HG03060 (cell line): Measurements from ENCODE around the gene BRD3OS.
"Not testable (repeated sequence)": the region's sequence is repeated elsewhere in the genome, so short reads cannot be mapped to it uniquely, and the experiment has no call there.

ENCODE experiments used
- ATAC-seq: cut with Tn5 transposase; IDR thresholded peaks from one replicate; pipeline ENCODE4 v1.9.1; 2021; ENCODE audit warnings: low read depth, moderate number of reproducible peaks; ENCODE audit not compliant: unreplicated experiment

The BRD3OS gene

DNA sequence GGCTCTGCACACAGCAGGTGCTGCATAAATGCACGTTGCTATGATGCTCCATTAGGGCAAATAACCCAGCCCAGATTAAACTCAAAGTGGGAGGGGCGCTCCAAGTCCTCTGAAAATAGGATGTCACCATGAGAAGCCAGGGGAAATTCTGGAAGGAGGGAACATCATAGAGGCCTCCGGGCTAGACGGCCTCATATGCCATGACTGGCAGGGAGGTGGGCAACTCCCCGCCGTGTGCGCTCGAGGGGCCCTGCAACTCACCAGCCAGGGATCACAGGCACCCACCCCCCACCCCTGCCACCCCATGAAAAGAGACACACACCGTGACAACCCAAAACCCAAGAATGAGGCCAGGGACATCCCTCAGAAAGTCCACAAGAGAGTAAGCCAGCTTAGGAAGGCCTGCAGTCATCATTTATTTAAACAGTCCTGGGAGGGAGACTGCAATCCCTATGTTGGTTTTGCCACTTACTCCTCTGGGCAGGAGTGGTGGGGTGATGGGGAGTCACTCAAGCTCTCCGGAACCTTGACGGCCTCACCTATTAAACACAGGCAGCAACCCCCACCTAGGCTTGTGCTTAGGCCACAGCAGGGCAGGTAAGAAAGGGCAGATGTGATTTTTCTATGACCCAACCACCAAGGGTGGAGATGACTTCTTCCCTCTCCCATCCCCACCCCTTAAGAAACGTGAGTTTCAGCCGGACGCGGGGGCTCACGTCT is 37.2 kb upstream of the BRD3OS start:
- ATAC-seq = no peak

DNA sequence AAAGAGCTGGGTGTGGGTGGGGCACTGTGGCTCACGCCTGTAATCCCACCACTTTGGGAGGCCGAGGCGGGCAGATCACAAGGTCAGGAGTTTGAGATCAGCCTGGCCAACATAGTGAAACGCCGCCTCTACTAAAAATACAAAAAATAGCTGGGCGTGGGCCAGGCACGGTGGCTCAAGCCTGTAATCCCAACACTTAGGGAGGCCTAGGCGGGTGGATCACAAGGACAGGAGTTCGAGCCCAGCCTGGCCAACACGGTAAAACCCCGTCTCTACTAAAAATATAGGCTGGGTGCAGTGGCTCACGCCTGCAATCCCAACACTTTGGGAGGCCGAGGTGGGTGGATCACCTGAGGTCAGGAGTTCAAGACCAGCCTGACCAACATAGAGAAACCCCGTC is 36.5 kb upstream of the BRD3OS start:
- not testable (repeated sequence) for ATAC-seq

DNA sequence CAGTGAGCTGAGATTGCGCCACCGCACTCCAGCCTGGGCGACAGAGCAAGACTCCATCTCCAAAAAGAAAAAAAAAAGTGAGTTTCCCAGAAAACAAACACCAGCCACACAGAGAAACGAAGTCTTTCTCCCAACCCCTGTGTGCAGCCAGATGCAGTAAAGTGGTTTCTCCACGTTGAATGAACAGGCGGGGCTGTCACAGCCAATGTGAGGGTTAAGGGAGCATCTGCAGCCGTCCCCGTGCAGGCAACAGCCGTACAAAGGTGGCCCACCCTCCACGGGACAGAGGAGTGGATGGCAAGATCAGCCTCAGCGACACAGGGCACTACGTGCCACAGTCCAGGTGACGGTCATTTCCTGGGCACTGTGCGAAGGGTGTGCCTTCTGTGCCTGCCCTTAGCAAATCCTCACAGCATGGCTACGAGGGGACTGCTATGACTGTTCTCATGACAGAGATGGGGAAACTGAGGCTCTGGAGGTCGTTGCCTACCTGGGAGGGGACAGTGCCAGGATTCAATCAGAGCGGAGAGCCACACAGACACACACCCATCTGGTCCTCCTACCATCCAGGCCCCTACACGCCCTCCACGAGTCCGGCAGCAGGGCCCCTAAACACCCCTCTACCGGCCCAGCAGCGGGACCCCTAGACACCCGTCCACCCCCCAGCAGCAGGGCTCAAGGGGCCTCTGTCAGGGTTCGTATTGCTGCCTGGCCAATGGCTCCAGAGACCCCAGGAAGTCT is 35.5 kb upstream of the BRD3OS start:
- ATAC-seq = no peak

DNA sequence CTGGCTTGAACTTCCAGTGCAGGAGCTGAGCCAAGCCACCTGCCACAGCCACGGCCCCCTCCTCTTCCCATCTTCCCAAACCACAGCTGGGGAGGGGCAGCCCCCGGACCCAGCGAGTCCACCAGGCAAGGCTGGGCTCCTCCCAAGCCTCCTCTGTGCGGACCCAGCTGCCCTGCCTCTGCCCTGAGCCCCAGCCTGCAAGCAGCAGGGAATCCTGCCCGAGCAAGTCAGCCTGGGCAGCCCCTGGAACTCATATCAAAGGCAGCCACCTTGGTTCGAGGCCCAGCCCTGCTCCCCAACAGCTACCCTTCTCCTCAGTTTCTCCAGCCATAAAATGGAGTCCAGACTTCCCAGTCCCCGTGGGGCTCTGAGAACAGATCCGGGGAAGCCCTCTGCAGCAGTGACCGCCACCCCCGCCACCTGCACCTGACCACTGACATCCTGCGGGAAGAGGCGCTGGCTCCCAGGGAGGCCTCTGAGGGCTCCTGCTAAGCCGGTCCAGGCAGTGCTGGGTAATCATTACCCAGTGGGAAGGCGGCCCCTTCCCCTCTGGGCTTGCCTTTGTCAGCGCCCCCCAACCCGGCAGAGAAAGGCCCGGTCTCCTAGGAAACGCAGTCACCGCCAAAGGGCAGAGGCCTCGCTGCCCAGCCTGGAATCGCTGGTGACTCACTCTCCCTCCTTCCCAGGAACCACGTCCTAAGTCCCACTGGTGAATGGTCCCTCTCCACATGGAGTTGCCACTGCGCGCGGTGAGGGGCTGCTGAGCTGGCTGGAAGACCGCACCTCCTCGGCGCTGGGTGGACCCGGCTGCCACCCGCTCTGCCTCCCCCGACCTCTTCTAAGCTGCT is 34.7 kb upstream of the BRD3OS start:
- ATAC-seq = no peak

DNA sequence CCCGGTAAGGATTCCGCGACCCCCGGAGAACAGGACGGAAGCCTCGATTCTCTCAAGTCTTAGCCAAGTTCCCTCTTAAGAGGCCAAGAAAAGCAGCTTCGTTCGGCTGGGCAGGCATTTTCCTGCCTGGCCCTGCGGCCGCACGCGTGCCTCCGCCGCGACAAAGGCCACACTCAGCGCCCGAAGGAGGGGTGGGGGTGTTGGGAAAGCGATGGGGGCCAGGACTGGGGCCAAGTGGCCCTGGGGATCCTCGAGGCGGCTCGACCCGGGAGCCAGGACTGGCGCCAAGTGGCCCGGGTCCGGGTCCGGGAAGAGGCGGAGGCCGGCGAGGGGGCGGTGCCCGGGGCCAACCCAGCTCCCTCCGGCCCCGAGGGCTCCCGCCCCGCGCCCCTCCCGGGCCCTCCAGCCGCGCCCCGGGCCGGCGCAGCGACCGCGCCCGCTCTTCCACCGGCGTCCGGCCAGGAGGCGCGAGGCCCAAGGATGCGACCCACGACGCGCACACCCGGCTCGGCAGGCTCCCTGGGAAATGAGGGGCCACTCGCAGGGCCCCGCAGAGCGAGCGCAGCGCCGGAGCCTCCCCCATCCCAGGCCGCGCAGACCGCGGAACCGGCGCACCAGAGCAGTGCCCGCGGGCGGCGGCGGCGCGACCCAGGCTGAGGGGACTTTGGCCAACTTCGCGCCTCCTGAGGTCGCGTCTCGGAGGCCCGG is 33.9 kb upstream of the BRD3OS start:
- no peak for ATAC-seq

DNA sequence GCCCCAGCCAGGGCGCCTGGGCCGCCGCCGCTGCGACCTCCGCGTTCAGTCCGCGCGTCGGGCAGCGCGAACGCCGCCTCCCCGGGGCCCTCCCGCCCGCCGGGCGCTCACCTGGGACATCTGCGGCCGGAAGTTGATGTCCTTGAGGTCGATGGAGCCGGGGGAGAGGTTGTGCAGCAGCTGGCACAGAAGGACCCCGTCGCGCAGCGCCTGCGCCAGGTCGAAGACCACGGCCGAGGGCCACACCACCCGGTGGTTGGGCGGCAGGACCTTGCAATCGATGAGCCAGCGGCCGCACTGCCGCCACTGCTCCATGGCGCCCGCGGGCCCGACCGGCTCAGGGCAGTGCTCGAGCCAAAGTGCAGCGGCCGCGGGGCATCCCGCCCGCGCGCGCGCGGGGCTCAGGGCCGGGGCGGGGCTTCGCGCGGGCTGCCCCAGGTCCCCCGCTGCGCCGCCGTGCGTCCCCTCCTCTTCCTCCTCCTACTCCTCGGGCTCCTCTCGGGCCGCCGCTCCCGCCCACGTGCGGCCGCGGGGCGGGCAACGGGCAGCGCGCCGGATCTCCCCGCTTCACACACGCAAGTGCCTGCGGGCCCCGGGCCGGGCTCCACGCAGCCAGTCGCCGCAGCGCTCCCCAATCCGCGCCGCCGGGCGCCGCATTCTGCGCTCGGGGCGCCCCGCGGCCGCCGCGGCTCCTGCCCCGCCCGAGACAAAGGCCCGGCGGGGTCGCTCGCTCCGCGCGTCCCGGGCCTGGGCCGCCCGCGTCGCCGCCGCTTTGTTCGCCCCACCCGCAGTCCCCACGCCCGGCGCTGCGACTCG is 33.1 kb upstream of the BRD3OS start, which contains the start of gene VAV2:
TSS of gene VAV2 (minus strand) at position 361 of the 816 bp plus-strand sequence. CDS start at position 315, 46 bp downstream.
- no peak for ATAC-seq

DNA sequence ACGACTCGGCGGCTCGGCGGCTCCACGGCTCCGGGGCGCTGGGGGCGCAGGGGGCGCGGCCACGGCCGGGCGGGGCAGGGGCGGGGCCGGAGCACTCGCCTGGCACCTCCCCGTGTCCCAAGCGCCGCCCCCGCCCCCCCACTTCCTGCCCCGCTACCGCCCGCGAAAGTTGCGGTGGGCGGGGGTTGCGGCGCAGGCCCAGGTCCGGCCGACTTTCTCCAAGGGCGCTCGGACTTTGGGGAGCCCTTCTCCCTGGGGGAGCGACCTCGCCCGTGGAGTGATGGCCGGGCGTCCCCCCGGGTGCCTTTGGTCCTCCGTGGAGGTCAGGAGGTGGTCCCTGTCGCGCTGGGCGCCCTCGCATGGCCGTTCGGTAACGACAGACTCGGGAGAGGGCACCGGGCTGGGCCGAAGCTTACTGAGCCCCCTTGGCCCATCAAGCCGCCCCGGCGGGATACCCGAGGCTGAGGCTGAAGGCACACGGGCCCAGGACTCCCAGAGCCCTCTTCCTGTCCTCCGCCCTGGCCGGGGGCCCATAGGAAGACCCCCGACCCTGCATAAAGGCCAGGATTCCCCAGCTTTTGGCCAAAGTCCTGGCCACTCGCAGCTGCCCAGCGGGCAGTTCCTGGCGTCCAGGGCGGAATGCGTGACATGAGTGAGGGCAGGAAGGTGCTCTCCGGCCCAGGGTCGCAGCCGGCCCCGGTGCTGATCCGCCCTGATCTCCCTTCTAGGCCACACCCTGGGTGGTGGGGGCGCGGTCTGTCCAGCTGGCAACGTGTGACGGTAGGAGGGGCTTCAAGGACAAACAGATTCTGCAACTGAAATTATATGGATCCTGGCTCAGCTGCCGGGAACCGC is 32.3 kb upstream of the BRD3OS start:
- ATAC-seq = no peak

DNA sequence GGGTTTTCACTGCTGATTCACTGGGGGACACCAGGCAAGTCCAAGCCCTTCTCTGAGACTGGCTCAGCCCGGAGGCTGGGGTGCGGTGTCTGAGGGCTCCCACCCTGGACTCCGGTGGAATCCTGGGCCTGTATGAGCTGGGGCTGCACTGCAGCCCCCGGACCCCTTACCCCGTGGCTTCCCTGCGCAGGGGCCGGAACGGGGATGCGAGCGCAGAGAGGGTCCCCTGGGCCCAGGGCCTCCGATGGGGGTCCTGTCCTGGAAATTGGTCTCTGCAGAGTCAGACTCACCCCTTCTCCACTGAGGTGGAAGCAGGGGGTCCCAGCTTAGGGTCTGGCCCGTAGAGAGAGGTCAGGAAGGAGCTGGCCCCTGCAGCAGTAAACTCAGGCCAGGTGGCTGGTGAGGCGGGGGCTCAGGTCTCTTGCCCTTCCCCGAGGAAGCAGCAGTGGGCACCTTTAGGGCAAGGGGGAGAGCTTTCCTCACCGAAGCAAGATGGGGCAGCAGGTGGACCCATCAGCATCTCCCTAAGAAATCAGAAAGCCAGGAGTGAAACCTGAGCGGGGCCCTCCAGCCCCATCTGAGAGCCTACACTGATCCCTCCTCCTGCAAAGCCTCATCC is 31.5 kb upstream of the BRD3OS start:
- no peak for ATAC-seq

DNA sequence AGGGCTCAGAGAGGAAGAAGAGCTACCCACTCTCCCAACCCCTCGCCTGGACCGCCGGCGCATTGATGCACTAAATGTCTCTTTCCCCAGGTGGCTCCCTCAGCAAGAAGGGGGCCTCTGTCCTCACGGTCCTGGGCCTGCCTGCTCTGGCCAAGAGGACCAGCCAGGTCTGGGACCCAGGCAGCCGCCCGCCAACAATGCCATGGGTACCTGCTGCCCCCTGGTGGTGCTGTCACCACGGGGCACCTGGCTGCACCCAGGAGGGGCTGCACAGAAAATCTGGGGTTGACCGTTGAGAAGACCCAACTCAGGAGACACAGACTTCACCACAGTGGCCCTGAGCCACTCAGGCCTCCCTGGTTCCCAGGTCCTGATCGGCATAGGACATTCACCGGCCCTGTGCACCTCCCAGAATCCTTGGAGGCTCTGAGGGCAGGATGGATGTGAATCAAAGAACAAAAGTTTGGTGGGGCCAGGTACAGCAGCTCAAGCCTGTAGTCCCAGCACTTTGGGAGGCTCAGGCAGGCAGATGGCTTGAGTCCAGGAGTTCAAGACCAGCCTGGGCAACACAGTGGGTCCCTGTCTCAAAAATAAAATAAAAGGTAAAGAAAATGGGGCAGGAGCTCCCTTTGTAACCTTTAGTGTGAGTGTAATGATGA is 30.8 kb upstream of the BRD3OS start:
- ATAC-seq = no peak

DNA sequence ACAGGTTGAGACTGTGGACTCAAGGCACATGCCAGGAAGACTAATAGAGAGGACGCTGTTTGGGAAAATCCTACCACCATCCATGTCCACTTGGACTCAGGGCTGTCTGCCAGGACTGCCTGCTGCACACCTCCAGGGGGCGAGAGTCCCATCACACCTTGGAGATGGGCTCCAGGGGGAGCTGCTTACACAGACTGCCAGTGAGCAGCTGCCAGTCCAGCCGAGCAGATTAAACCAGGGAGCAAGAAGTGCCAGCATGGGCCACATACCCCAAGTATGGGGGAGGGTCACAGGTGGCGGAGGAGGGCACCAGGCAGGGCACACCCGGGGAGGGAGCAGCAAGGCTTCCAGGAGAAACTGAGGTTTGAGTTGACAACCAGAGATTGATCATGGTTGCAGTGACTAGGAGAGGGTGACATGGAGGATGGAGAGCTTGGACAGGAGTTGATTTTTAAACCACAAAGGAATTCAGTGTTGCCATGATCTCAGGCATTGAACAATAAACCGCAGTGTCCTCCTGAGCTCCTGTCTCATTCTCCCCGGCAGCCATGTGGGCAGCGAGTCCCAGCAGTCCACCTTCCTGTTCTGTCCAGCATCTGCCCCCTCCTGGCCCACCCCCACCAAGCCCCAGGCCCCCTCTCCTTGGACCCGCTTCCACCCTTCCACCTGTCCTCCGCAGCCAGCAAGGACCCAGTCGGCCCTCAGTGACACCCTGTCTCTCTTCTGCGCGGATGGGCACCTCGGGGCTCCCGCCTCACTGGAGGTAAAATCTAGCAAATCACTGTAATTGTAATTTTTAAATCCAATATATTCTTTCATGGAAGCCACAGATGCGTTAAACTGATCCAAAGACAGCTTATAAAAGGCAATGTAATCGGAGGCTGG is 30.0 kb upstream of the BRD3OS start:
- no peak for ATAC-seq

DNA sequence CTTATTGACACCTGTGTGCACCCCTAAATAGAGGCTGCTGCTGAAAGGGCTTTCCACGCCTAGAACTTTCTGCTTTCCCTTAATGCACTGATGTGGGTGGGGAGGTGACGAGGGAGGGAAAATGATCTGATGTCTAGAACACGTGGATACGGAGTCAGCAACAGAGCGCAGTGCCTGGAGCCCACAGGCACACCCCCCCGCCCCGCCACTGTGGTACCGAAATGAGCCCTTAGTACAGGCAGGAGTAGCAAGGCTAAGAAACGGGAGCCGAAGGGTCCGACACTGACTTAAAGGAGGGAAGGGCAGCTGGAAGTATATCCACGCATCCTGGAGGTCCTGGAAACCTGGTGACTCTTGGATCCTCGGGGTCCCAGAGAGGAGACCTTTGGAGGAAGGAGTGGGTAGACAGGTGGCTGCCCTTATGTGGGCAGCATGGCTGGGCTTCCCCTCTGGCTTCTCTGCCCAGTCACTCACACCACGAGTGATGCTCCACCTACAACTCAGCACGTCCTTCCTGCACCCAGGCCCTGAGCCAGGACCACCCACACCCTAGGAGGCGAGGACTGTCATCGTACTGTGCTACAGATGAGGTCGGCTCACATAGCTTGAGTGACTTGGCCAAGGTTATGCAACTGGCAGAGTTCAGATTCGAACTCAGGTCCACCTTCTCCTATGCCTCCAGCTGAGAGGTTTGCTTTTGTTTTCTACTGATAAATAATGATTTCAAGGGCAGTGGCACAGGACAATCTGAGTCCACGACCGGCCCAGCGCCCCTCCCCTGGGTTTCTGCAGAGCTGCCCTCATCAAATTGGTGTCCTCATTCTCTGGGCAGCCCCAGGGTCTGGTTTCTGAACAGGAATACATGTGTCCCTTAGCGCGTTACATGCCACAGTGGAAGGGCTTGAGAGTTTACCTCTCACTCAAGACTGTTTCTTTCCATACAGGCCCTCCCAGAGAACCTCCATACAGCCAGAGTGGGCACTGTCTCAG is 28.5 kb upstream of the BRD3OS start:
- ATAC-seq = no peak

DNA sequence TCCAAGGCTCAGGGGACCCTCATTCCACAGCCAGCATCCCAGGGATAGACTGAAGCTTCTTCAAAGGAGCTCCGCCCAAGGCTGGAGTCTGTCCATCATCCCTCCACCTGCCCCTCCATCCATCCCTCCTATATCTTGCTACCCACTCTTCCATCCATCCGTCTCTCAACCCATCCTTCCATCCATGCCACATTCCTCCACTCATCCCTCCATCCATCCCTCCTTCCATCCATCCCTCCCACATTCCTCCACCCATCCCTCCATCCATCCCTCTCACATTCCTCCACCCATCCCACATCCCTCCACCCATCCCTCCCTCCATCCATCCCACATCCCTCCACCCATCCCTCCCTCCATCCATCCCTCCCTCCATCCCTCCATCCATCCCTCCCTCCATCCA is 27.7 kb upstream of the BRD3OS start:
- ATAC-seq = no peak

DNA sequence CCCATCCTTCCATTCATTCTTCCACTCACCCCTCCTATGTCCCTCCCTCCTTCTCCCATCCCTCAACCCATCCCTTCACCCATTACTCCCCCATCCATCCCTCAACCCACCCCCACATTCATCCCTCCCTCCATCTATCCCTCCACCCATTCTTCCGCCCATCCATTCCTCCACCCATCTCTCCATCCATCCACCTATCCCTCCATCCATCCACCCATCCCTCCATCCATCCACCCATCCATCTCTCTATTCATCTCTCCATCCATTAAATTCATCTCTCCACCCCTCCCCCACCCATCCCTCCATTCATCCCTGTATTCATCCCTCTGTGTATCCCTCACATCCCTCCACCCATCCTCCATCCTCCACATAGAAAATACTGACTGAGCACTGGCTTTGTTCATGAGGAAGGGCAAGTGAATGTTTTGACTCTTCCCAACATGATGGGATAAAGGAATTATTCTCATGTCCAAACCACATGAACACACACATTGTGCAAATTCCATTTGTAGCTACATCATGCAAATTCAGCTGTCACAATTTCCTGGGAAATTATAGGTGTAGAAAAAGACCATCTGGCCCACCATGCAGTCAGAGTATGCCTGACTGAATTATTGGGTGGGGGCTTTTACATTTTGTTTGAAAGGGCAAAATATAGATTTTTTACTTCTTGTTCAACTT is 26.2 kb upstream of the BRD3OS start:
- ATAC-seq = no peak

DNA sequence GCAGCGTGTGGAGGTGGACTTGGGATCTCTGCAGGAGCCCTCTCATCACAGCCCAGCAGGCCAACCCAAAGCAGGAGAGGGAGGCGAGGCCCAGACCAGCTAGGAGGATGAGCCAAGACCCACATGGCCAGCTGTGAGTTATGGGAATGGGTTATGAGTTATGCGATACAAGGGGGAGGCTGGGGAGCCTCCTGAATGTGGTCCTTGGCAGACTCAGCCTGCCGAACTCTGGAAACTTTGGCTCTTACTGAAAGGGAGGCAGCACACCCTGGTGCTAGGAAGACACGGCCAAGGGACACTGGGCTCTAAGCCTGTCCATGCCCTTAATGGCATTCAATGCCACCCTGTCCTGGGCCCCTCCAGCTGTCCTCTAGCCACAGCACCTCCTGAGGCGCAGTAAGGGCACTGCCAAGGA is 25.4 kb upstream of the BRD3OS start:
- ATAC-seq = no peak

DNA sequence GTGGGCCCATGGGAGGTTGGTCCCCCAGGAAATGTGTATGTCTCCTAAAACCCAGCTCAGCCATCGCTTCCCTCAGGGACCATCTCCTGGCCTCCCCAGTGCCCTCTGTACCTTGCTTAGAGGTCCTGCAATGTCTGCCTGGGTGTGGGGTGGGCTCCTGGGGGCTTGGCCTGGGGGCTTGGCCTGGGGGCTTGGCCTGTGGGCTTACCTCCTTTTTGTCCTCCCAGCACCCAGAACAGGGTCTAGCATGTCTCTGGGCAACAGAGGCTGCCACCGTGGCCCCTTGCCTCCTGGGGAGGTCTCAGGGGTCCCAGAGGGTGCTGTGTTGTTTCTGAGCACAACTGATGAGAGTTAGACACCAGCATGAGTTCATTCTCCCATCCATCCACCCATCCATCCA is 22.5 kb upstream of the BRD3OS start:
- ATAC-seq = no peak
